Mammary epithelial cell (primary cell): ENCODE data around the gene ANO7.

Experiments used
- EZH2 ChIP-seq: IDR thresholded peaks from 2 replicates; pipeline ENCODE4 v1.6.1; 2012; ENCODE audit warnings: low read length, inconsistent platforms, borderline replicate concordance
- TF ChIP-seq, protein P1 (sequence below), 2 donors: IDR thresholded peaks in 1 of 2; conservative IDR thresholded peaks in 1 of 2; 2 replicates each; pipeline ENCODE4 v1.5.1; 2011 to 2012; ENCODE audit warnings: inconsistent platforms in 2 of 2, low read length in 2 of 2, mild to moderate bottlenecking in 2 of 2, control low read depth in 1 of 2, low read depth in 1 of 2; ENCODE audit not compliant: insufficient read depth in 1 of 2; ENCODE audit errors: extremely low read depth in 1 of 2

- TF ChIP-seq, protein P1, sequence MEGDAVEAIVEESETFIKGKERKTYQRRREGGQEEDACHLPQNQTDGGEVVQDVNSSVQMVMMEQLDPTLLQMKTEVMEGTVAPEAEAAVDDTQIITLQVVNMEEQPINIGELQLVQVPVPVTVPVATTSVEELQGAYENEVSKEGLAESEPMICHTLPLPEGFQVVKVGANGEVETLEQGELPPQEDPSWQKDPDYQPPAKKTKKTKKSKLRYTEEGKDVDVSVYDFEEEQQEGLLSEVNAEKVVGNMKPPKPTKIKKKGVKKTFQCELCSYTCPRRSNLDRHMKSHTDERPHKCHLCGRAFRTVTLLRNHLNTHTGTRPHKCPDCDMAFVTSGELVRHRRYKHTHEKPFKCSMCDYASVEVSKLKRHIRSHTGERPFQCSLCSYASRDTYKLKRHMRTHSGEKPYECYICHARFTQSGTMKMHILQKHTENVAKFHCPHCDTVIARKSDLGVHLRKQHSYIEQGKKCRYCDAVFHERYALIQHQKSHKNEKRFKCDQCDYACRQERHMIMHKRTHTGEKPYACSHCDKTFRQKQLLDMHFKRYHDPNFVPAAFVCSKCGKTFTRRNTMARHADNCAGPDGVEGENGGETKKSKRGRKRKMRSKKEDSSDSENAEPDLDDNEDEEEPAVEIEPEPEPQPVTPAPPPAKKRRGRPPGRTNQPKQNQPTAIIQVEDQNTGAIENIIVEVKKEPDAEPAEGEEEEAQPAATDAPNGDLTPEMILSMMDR (conservative IDR thresholded peaks at IDR 0.05 in 1 of 2, IDR thresholded peaks at IDR 0.05 in 1 of 2; ENCODE audit: extremely low read depth in 1 of 2, insufficient read depth in 1 of 2, low read depth in 1 of 2, low read length in 2 of 2) = no peak
- TF ChIP-seq EZH2 = no peak
Observed at GRCh38 chr2:241153616-241154015, 34.9 kb upstream of the ANO7 start.
